Lower leg skin (tissue), 3 donors: ENCODE results near the gene FCMR.

Experiments
- POLR2A ChIP-seq, 2 donors: fragments of 450-650 bp; IDR thresholded peaks; one replicate each; pipeline ENCODE4 v1.6.1; 2016 to 2017; ENCODE audit warnings: antibody characterized with exemption in 2 of 2, mild to moderate bottlenecking in 1 of 2, moderate library complexity in 1 of 2
- TF ChIP-seq, protein P1 (sequence below), 3 donors: fragments of 450-650 bp; IDR thresholded peaks; one replicate each; pipeline ENCODE4 v1.5.1; 2016; ENCODE audit warnings: antibody characterized with exemption in 3 of 3, mild to moderate bottlenecking in 3 of 3, moderate library complexity in 2 of 3

GRCh38 chr1:206947255-206947654 is 25.5 kb upstream of the FCMR start:
- TF ChIP-seq, protein P1, sequence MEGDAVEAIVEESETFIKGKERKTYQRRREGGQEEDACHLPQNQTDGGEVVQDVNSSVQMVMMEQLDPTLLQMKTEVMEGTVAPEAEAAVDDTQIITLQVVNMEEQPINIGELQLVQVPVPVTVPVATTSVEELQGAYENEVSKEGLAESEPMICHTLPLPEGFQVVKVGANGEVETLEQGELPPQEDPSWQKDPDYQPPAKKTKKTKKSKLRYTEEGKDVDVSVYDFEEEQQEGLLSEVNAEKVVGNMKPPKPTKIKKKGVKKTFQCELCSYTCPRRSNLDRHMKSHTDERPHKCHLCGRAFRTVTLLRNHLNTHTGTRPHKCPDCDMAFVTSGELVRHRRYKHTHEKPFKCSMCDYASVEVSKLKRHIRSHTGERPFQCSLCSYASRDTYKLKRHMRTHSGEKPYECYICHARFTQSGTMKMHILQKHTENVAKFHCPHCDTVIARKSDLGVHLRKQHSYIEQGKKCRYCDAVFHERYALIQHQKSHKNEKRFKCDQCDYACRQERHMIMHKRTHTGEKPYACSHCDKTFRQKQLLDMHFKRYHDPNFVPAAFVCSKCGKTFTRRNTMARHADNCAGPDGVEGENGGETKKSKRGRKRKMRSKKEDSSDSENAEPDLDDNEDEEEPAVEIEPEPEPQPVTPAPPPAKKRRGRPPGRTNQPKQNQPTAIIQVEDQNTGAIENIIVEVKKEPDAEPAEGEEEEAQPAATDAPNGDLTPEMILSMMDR (IDR thresholded peaks at IDR 0.05), result no peak
- TF ChIP-seq POLR2A (IDR thresholded peaks at IDR 0.05), result no peak
